Measurements from ENCODE around the gene NR6A1. TPM values are rescaled to one million over a fixed set of nuclear protein-coding genes. Genes with fewer than 3 reads are reported as not detected.

NR6A1 gene
- total RNA-seq, 5 donors from 2014 or later (not counting 1 experiment from before 2014, with no cell fraction given), result 0.19 to 0.50 (median 0.40) TPM; not detected in 1

DNA sequence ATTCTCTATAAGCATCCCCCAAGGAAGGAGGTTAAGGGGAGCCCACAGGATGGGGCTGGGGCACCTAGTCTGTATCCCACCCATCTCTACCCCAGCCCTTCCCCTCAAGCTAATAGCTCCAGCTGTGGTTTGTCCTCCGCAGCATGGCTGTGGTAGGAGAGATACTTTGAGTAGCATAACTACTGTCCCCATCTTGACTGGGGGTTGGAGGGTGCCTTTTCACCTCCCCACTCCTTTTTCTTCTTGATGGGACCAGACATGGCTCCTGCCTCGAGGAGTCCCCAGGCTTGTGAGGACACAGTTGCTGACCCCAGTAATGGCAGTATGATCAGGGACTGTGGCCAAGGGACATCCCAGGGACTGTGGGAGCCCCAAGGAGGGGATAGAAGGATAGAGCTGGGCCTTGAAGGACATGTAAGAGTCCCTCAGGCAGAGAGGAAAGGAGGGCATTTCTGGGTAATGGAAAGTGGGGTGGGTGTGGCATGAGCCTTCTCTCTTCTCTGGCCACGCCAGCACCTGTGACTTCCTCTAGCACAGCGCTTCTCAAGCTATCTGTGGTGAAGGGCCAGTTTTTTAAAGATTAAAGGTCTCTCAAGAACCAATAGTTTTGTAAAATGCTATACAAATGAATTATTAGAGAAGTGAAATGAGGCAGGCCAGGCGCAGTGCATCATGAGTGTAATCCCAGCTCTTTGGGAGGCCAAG, 19.8 kb upstream of the NR6A1 start:
- Histone ChIP-seq H3K27me3 (replicated peaks in 1 of 2; ENCODE audit: control insufficient read depth in 2 of 2, extremely low read depth in 1 of 2, insufficient read depth in 2 of 2, low read length in 1 of 2) (peaks cover 0 to 42% of the 10 kb centered on the region in 2 experiments), H3K36me3 (ENCODE audit: control insufficient read depth in 2 of 2, extremely low read depth in 1 of 2, insufficient read depth in 1 of 2, low read length in 1 of 2) (no peaks in the 10 kb centered on the region), H3K9me3 (no peaks in the 10 kb centered on the region), H3K4me1 (ENCODE audit: control insufficient read depth in 1 of 2, extremely low read depth in 1 of 2, insufficient read depth in 2 of 2, low read length in 2 of 2) (no peaks in the 10 kb centered on the region), H3K27ac (ENCODE audit: low read length) (no peak overlapping the region), H3K4me3 (ENCODE audit: control insufficient read depth in 1 of 2, extremely low read depth in 1 of 2, low read length in 1 of 2) (no peak overlapping the region)
- no peak overlapping the region for H3K4me3 Mint-ChIP-seq
- no peaks in the 10 kb centered on the region for H3K36me3 Mint-ChIP-seq
- ChIA-PET POLR2A (no interaction called here), CTCF (no interaction called here)
- 61% methylated on average over 2 of the region's 5 CpGs for WGBS (ENCODE audit: insufficient coverage)
- no peak overlapping the region for H3K27ac Mint-ChIP-seq
- no peak for ATAC-seq (replicated peaks in 1 of 4)
- peaks cover 10% of the 10 kb centered on the region in 2 donors for H3K27me3 Mint-ChIP-seq
- H3K4me1 Mint-ChIP-seq, result no peaks in the 10 kb centered on the region
- no peak for DNase-seq
- no peaks in the 10 kb centered on the region for H3K9me3 Mint-ChIP-seq

GRCh38 chr9:124790301-124790700, 19.2 kb upstream of the NR6A1 start:
- no peak overlapping the region for H3K4me3 ChIP-seq (ENCODE audit: control insufficient read depth in 1 of 2, extremely low read depth in 1 of 2, low read length in 1 of 2)
- H3K4me1 ChIP-seq (ENCODE audit: control insufficient read depth in 1 of 2, extremely low read depth in 1 of 2, insufficient read depth in 2 of 2, low read length in 2 of 2), result no peaks in the 10 kb centered on the region
- ChIA-PET POLR2A (no interaction called here), CTCF (no interaction called here)
- Mint-ChIP-seq H3K4me3 (no peak overlapping the region), H3K27me3 (peaks cover 11 to 13% of the 10 kb centered on the region in 2 donors), H3K36me3 (no peaks in the 10 kb centered on the region), H3K27ac (no peak overlapping the region), H3K4me1 (no peaks in the 10 kb centered on the region), H3K9me3 (no peaks in the 10 kb centered on the region)
- 85% methylated on average over 4 of the region's 8 CpGs for WGBS (ENCODE audit: insufficient coverage)
- H3K27ac ChIP-seq (ENCODE audit: low read length), result no peak overlapping the region
- no peak for ATAC-seq (replicated peaks in 1 of 4)
- peaks cover 0 to 41% of the 10 kb centered on the region in 2 experiments for H3K27me3 ChIP-seq (replicated peaks in 1 of 2; ENCODE audit: control insufficient read depth in 2 of 2, extremely low read depth in 1 of 2, insufficient read depth in 2 of 2, low read length in 1 of 2)
- no peak for DNase-seq
- H3K9me3 ChIP-seq, result no peaks in the 10 kb centered on the region
- H3K36me3 ChIP-seq (ENCODE audit: control insufficient read depth in 2 of 2, extremely low read depth in 1 of 2, insufficient read depth in 1 of 2, low read length in 1 of 2), result no peaks in the 10 kb centered on the region

- Mint-ChIP-seq H3K4me3 (no peak overlapping the region), H3K27ac (no peak overlapping the region), H3K36me3 (no peaks in the 10 kb centered on the region), H3K4me1 (no peaks in the 10 kb centered on the region), H3K9me3 (no peaks in the 10 kb centered on the region), H3K27me3 (peaks cover 11 to 13% of the 10 kb centered on the region in 2 donors)
- Histone ChIP-seq H3K4me3 (ENCODE audit: control insufficient read depth in 1 of 2, extremely low read depth in 1 of 2, low read length in 1 of 2) (no peak overlapping the region), H3K27ac (ENCODE audit: low read length) (no peak overlapping the region), H3K36me3 (ENCODE audit: control insufficient read depth in 2 of 2, extremely low read depth in 1 of 2, insufficient read depth in 1 of 2, low read length in 1 of 2) (no peaks in the 10 kb centered on the region), H3K9me3 (no peaks in the 10 kb centered on the region), H3K27me3 (replicated peaks in 1 of 2; ENCODE audit: control insufficient read depth in 2 of 2, extremely low read depth in 1 of 2, insufficient read depth in 2 of 2, low read length in 1 of 2) (peaks cover 0 to 35% of the 10 kb centered on the region in 2 experiments), H3K4me1 (ENCODE audit: control insufficient read depth in 1 of 2, extremely low read depth in 1 of 2, insufficient read depth in 2 of 2, low read length in 2 of 2) (no peaks in the 10 kb centered on the region)
- ChIA-PET POLR2A (no interaction called here), CTCF (interaction anchor here in 1 of 2 donors (0.8 kb wide), 1 partner anchor 10 kb away, joined by 3 read pairs; no protein-coding TSS in a partner anchor)
- ATAC-seq (replicated peaks in 1 of 4), result no peak
- no peak for DNase-seq
- WGBS (ENCODE audit: insufficient coverage), result 100% methylated on average over 1 of the region's 2 CpGs
These were observed 18.4 kb upstream of the NR6A1 start for GRCh38 chr9:124789531-124789930.

- Mint-ChIP-seq H3K9me3 (no peaks in the 10 kb centered on the region), H3K27ac (no peak overlapping the region), H3K4me1 (no peaks in the 10 kb centered on the region), H3K27me3 (peaks cover 11 to 13% of the 10 kb centered on the region in 2 donors), H3K36me3 (no peaks in the 10 kb centered on the region), H3K4me3 (no peak overlapping the region)
- Histone ChIP-seq H3K9me3 (no peaks in the 10 kb centered on the region), H3K27ac (ENCODE audit: low read length) (no peak overlapping the region), H3K4me3 (ENCODE audit: control insufficient read depth in 1 of 2, extremely low read depth in 1 of 2, low read length in 1 of 2) (no peak overlapping the region), H3K36me3 (ENCODE audit: control insufficient read depth in 2 of 2, extremely low read depth in 1 of 2, insufficient read depth in 1 of 2, low read length in 1 of 2) (no peaks in the 10 kb centered on the region), H3K4me1 (ENCODE audit: control insufficient read depth in 1 of 2, extremely low read depth in 1 of 2, insufficient read depth in 2 of 2, low read length in 2 of 2) (no peaks in the 10 kb centered on the region), H3K27me3 (replicated peaks in 1 of 2; ENCODE audit: control insufficient read depth in 2 of 2, extremely low read depth in 1 of 2, insufficient read depth in 2 of 2, low read length in 1 of 2) (peaks cover 0 to 35% of the 10 kb centered on the region in 2 experiments)
- DNase-seq (no peak), ATAC-seq (replicated peaks in 1 of 4) (no peak)
- POLR2A ChIA-PET, result no interaction called here
- CTCF ChIA-PET, result no interaction called here
- WGBS (ENCODE audit: insufficient coverage), result no CpG with 5 or more reads among the region's 3 CpGs
These were observed 17.6 kb upstream of the NR6A1 start for GRCh38 chr9:124788542-124789217.

- Mint-ChIP-seq H3K4me1 (no peaks in the 10 kb centered on the region), H3K27me3 (peaks cover 5 to 8% of the 10 kb centered on the region in 2 donors), H3K36me3 (no peaks in the 10 kb centered on the region), H3K9me3 (no peaks in the 10 kb centered on the region), H3K27ac (no peak overlapping the region), H3K4me3 (no peak overlapping the region)
- WGBS (ENCODE audit: insufficient coverage), result 97% methylated on average over 15 of the region's 20 CpGs
- Histone ChIP-seq H3K9me3 (no peaks in the 10 kb centered on the region), H3K27ac (ENCODE audit: low read length) (no peak overlapping the region), H3K27me3 (replicated peaks in 1 of 2; ENCODE audit: control insufficient read depth in 2 of 2, extremely low read depth in 1 of 2, insufficient read depth in 2 of 2, low read length in 1 of 2) (peaks cover 0 to 20% of the 10 kb centered on the region in 2 experiments), H3K4me3 (ENCODE audit: control insufficient read depth in 1 of 2, extremely low read depth in 1 of 2, low read length in 1 of 2) (no peak overlapping the region), H3K4me1 (ENCODE audit: control insufficient read depth in 1 of 2, extremely low read depth in 1 of 2, insufficient read depth in 2 of 2, low read length in 2 of 2) (no peaks in the 10 kb centered on the region), H3K36me3 (ENCODE audit: control insufficient read depth in 2 of 2, extremely low read depth in 1 of 2, insufficient read depth in 1 of 2, low read length in 1 of 2) (no peaks in the 10 kb centered on the region)
- no peak for ATAC-seq (replicated peaks in 1 of 4)
- peak in 1 of 35 experiments; percentile 16 for DNase-seq
- ChIA-PET CTCF (no interaction called here), POLR2A (no interaction called here)
These were observed 15.9 kb upstream of the NR6A1 start for GRCh38 chr9:124786881-124787573.

GRCh38 chr9:124784509-124784908, 13.4 kb upstream of the NR6A1 start:
- Histone ChIP-seq H3K4me1 (ENCODE audit: control insufficient read depth in 1 of 2, extremely low read depth in 1 of 2, insufficient read depth in 2 of 2, low read length in 2 of 2) (no peaks in the 10 kb centered on the region), H3K36me3 (ENCODE audit: control insufficient read depth in 2 of 2, extremely low read depth in 1 of 2, insufficient read depth in 1 of 2, low read length in 1 of 2) (no peaks in the 10 kb centered on the region), H3K9me3 (no peaks in the 10 kb centered on the region), H3K4me3 (ENCODE audit: control insufficient read depth in 1 of 2, extremely low read depth in 1 of 2, low read length in 1 of 2) (no peak overlapping the region), H3K27ac (ENCODE audit: low read length) (no peak overlapping the region), H3K27me3 (replicated peaks in 1 of 2; ENCODE audit: control insufficient read depth in 2 of 2, extremely low read depth in 1 of 2, insufficient read depth in 2 of 2, low read length in 1 of 2) (peaks cover 0 to 9% of the 10 kb centered on the region in 2 experiments)
- Mint-ChIP-seq H3K4me1 (no peaks in the 10 kb centered on the region), H3K9me3 (no peaks in the 10 kb centered on the region), H3K27ac (no peak overlapping the region), H3K27me3 (peaks cover 1 to 5% of the 10 kb centered on the region in 2 donors), H3K36me3 (no peaks in the 10 kb centered on the region), H3K4me3 (no peak overlapping the region)
- ChIA-PET CTCF (interaction anchor here in 1 of 2 donors (0.6 kb wide), 1 partner anchor 8 kb away, joined by 3 read pairs; no protein-coding TSS in a partner anchor), POLR2A (interaction anchor here in 1 of 2 donors (0.7 kb wide), 1 partner anchor 72 kb away, joined by 6 read pairs; no protein-coding TSS in a partner anchor)
- 88% methylated on average over 1 of the region's 2 CpGs for WGBS (ENCODE audit: insufficient coverage)
- no peak for DNase-seq
- ATAC-seq (replicated peaks in 1 of 4), result no peak
